HG02798 (cell line): ENCODE measurements around the gene LMNTD1.
"Not testable (repeated sequence)": the region's sequence is repeated elsewhere in the genome, so short reads cannot be mapped to it uniquely, and the experiment has no call there.

Source experiments
- ATAC-seq: cut with Tn5 transposase; IDR thresholded peaks from one replicate; pipeline ENCODE4 v1.9.1; 2021; ENCODE audit warnings: mild to moderate bottlenecking; ENCODE audit not compliant: unreplicated experiment, poor library complexity

LMNTD1 gene

DNA sequence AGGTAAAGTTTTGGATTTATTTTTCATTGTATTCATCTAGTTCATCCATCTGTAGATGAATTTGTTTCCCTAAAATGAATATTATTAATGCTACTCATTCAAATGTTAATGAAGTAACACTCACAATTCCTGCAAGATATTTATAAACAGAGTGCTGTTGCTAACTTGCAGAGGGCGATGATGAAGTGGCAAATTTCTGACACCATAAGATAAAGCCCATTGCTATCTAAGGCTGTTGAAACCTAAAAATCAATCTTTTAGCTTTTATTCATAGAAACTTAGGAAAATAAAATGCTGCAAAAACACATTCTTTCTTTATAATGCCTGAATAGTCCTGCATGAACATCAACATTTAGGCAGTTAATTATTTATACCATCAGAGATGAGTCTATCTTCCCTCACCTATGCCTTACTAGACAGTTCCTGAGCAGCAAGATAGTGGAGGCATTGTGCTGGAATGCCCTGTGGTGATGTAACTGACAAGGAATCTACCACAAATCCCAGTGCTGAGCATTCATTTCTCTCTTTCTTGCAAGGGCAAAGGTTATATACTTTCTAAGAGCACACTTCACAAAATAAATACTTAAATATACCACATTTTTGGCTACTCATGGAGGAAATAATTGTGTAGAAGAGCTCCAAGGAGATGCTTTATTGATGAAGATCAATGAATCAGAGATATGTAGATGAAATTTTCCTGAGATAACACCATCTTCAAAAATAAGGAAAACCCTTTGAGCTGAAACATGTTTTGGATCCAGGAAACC, 57.6 kb downstream of the LMNTD1 start:
- ATAC-seq: no peak

DNA sequence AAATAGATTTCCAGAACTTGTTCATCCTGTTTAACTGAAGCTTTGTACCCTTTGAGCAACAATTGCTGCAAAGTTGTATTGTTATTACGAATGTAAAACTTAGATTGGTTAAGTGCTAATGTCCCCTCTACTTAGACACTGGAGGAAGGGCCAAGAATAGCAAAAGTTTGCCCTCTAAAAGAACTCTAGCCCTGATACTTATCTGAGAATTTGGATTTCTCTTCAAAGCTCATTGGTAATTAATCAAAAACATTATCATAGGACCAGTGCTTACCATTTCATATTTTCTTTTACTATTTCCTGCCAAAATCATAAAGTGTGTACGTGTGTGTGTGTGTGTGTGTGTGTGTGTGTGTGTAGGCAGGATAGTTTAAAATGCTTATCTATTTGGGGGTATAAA, 58.2 kb downstream of the LMNTD1 start:
- no peak for ATAC-seq

DNA sequence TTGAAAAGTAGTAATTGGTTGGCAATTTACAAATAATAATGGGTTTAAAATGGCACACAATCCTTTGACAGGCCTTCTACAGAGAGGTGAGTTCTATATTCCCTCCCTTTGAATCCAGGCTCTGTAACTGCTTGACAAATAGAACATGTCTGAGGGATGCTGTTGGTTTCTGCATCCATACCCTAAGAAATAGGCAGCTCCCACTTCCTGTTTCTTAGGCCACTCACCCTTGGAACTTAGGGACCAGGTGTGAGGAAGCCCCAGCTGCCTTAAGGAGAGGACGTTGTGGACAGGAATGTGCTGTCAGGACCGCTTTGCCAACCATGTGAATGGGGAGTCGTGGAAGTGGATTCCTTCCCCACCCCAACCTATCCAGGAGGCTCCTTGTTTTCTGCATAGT, 59.4 kb downstream of the LMNTD1 start:
- ATAC-seq: no peak

DNA sequence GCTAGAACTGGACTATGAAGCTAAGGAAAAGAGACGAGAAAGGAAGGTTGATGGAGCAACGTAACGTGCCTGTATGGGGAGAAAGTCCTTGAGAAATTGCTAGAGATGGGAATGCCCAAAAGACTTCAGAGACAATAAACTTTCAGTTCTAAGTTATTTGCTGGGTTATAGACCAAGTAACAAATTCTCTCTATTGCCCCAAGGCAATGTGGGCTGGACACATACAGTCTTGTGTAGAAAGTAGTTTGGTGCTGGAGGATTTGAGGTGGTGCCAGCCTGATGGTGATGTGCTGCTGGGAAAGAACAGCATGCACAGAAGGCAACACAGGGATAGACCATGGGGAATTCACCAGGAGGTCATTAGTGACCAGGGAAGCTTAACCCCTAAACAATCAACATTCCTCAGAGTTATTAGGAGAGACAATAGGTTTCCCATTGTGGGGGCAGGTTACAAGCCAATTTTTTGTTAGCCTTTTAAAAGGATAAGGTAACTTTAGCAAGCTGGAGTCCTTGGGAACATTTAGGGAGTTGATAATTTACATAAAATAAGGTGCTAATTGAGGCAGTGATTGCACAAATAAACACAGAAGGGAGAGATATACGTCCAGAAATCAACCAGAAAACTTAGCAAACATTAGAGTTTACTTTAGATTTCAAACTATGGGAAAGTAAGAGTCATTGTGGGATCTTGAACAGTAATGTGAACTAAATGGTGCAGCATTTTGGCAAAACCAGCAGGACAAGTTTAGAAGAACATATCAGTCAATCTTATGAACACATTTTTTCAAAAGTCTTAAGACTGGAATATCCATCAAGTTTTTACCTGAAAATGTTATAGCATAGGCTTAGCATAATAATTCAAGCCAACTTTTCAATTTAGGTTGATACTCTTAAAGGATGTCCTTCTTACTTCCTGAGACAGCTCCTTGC, 61.4 kb downstream of the LMNTD1 start:
- no peak for ATAC-seq

DNA sequence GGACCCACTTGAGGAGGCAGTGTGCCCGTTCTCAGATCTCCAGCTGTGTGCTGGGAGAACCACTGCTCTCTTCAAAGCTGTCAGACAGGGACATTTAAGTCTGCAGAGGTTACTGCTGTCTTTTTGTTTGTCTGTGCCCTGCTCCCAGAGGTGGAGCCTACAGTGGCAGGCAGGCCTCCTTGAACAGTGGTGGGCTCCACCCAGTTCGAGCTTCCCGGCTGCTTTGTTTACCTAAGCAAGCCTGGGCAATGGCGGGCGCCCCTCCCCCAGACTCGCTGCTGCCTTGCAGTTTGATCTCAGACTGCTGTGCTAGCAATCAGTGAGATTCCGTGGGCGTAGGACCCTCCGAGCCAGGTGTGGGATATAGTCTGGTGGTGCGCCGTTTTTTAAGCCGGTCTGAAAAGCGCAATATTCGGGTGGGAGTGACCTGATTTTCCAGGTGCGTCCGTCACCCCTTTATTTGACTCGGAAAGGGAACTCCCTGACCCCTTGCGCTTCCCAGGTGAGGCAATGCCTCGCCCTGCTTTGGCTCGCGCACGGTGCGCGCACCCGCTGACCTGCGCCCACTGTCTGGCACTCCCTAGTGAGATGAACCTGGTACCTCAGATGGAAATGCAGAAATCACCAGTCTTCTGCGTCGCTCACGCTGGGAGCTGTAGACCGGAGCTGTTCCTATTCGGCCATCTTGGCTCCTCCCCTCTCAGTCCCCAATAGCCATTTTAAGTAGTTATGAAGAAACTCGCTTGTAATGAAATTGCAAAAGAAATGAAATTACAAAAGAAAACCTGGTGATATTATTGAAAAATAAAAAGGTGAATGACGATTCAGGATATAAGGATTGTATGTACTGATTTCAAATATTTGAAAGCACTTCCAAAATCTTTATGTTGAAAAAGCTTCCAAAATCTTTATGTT, 63.9 kb downstream of the LMNTD1 start:
- ATAC-seq: not testable (repeated sequence)

DNA sequence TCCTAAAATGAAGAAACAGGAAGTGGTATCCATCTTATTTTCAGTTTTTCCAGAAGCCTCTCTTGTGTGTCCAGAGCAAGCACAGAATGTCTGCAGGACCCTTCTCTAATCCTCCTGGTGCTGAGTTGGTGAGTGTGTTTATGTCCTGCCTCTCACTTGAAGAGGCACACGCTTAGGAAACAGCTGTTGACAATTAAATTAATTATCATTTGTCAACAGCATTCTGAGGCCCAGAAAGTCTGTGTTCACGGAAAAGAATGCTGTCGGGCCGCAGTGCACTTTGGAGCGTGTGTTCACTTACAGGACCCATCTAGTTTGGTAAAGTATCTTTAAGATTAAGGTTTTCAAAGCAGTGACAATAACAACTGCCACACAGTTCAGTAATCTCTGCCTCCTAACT, 70.5 kb downstream of the LMNTD1 start:
- ATAC-seq: no peak

DNA sequence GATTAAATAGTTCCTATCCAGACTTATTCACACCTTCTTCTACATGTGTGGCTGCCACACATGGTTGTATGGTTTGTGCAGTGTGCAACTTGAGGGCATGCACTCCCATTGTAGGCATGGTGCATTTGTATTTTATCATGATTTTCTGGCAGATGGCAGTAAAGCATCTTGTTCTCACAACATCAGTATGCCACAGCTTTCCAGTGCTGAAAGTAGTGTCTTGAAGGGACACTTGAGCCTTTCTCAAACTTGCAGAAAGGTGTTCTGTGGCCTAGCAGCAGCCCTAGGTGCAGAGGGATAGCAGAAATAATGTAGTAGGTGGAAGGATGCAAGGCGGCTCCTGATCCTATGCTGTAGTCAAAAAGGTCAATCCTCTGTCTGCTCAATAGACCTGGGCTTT, 72.9 kb downstream of the LMNTD1 start:
- ATAC-seq: no peak

DNA sequence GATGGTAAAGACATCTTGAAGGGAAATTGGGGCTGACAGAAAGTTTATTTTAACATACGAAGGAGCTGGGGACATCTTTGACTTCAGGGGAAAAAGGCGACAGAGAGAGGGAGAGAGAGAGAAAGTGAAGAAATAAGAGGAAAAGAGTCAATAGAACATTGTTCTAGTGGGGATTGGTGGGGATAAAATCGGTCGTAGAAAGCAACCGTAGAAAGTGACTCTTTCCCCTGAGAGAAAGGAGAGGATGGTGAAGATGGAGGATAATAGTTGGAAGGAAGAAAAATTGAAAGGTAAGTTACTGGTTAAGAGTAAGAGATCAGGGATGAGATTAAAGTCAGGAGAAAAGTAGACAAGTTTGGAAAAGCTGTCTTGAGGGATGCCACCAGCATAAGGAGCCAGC, 75.9 kb downstream of the LMNTD1 start:
- no peak for ATAC-seq

DNA sequence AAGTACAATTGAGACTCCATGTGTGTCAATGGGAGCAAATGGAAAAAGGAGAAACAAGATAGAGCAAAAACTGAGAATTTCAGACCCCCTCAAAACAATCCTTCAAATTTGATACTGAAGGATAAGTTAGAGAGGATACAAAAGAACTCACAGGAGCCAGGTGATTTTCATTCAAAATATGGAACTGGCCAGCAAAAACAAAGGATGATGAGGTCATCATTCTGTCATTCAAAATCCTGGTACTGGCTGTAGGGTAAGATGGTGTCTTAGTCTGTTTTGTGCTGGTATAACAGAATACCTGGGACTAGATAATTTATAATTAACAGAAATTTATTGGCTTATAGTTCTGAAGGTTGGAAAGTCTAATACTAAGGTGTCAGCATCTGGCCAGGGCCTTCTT, 80.6 kb downstream of the LMNTD1 start:
- ATAC-seq: no peak

DNA sequence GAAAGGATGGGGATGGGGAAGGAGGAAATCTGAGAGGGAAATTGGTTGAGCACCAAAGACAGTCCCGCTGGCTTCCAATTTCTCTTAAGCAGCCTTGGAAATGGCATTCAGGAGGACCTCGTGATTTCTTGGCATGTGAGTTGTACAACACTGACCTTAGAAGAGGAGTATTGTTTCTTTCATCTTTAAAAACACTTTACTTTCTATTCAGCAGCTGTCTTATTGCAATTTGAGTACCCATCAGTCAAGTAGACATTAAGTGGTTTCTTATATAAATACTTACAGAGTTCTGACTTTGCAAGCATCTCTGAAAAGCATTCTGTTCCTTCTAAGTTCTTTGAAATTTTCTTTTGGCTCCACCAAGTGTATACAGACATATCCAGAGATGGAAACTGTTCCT, 83.2 kb downstream of the LMNTD1 start:
- ATAC-seq: no peak

DNA sequence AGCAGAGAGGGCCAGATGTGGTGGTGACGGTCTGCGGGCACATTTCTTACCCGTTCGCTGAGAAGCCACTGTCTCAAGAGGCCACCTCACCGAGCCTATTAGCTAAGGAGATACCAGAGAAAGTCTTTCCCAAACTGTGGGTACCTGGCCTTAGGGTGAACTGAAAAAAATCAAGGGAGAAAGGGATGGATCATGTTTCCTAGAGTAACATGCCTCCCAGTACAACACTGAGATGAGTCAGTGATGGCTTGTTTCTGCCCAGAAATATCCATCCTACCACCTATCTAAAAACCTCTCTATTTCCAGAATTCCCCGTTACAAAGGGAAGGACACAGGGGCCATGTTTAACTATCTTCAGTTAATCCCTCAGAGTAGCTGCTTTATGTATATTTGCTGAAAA, 83.7 kb downstream of the LMNTD1 start:
- ATAC-seq: no peak

DNA sequence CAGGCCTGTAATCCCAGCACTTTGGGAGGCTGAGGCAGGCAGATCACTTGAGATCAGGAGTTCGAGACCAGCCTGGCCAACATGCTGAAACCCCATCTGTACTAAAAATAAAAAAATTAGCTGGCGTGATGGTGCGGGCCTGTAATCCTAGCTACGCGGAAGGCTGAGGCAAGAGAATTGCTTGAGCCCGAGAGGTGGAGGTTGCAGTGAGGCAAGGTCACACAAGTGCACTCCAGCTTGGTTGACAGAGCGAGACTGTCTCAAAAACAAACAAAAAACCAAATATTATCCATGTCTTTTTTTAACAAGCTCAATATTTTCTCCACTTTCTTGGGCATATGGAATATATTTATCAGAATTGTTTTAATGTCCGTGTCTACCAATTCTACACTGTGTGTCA, 89.6 kb downstream of the LMNTD1 start:
- ATAC-seq: no peak

DNA sequence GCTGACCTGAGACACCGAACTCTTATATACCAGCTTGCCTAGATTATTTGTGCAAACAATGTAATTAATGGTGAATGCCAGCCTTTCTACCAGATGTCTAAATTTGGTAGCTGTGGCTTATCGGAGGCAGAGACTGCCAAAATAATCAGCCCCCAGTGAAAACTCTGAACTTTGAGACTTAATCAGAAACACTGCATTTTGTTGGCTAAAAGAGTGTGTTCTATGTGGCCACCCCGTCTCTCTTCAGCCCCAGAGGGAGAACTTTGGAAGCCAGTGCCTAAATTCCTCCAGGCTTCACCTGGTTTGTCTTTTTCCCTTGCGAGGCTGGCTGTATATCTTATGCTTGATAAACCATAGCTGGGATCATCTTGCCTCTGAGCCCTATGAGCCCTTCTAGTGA, 90.1 kb downstream of the LMNTD1 start:
- ATAC-seq: no peak

DNA sequence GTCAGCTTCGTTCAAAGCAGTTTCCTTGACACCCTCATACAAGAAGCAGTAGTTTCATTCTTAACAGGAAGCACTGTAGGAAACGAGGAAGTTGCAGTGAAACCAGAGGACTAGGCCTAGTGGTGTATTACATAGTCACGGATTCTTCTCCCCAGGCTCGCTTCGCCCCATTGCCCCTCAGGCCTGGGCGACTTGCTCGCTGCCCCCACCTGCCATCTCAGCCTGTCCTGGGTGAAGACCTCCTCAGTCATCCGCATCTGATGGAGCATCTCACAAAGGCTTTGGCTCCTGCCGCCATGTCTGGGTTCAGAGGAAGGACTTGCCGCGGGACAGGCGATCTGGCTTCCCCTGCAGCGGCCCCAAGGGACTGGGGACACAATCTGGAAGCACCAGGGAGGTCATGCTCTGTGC, 93.5 kb downstream of the LMNTD1 start:
- ATAC-seq: peak; percentile 84

DNA sequence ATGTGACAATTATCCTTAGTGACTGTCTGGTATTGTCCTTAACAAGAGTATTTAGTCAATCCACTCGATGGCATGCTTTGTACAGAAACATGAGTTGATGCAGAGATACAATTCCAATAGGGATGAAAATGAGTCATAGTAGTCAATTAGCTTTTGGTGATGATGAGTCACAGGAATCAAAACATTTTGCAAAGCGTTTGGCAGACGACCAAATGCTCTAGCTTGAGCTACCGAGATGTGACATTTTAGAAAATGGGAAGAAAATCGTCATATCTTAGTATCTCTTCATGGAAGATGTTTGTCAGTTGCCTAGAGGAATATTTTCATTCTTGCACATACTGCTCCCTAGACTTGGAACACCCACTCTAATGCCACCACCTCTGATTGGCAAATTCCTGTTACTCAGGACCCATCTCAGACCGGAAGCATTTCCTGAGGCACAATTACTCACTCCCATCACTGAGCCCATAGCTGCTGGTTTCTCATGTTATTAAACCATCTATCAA, 95.0 kb downstream of the LMNTD1 start:
- no peak for ATAC-seq

DNA sequence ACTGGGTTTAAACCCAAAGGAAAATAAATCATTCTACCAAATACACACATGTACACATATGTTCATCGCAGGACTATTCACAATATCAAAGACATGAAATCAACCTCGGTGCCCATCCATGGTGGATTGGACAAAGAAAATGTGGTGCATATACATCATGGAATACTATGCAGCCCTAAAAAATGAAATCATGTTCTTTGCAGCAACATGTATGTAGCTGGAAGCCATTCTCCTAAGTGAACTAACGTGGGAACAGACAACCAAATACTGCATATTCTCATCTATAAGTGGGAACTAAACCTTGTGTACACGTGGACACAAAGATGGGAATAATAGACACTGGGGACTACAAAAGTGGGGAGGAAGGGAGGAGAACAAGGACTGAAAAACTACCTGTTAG, 96.6 kb downstream of the LMNTD1 start:
- ATAC-seq: no peak

DNA sequence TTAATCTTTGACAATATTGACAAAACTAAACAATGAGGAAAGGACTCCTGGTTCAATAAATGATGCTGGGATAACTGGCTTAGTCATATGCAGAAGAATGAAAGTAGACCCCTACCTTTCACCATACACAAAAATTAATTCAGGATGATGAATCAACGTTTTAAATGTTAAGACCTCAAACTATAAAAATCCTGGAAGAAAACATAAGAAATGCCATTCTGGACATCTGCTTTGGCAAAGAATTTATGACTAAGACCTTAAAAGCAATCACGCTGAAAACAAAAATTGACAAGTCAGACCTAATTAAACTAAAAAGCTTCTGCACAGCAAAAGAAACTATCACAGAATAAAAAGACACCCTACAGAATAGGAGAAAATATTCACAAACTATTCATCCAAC, 97.4 kb downstream of the LMNTD1 start:
- ATAC-seq: no peak

DNA sequence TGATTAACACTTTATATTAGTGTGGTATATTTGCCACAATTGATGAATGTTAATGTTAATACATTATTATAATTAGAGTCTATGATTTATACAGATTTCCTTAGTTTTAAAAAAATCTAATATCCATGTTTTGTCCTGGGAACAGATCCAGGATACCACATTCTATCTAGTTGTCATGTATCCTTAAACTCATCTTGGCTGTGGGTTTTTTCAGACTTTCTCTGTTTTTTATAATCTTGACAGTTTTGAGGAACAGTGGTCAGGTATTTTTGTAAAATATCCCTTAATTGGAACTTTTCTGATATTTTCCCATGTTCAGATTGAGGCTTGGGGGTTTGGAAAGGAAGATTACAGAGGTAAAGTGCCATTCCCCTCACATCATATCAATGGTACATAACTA, 104.1 kb downstream of the LMNTD1 start:
- ATAC-seq: no peak

DNA sequence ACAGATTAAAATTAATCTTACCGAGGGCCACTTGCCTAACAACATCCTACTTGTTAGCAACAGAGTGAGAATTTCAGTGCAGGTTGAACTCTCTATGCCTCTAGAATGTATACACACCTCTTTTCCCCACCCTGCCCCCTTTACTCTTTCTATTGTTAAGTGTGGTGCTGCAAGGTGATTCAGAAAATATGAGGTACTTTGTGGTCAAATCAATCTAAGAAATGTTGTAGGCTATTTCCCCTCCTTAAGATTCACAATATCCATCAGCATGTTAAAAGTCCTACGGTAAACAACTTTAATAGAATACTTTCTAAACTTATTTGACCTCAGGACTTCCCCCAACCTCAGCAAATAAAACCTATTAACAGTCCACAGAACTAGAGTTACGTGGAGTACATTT, 106.0 kb downstream of the LMNTD1 start:
- ATAC-seq: no peak

DNA sequence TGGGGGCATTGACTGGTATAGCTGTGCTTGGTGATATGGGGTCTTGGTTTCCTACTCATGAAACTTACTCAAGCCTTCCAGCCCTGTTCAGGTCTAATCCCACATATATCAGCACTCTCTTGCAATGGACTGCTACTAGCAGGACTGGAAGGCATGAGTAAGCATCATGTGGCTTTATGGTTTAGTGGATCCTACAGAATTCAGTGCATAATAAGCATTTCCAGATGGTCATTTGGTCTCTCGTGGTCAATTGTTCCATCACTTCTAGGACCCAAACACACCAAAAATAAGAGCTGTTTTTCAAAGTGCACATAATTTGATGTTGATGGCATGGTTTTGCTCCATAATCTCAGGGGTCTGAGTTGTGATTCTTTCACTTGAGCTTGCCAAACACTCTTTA, 114.4 kb downstream of the LMNTD1 start:
- ATAC-seq: no peak
